Transverse colon (tissue), 4 donors: Measurements from ENCODE around the gene CCL5. TPM values are rescaled to one million over a fixed set of nuclear protein-coding genes. Genes with fewer than 3 reads are reported as not detected.

Experiments used
- DNase-seq: peaks from one replicate; pipeline ENCODE4 v3.0.0-alpha.2; 2019
- H3K27ac ChIP-seq, 4 donors: fragments of 200-600 bp; sonication (generic); 2 replicates each; pipeline ENCODE4 v1.5.1; 2016 to 2018; ENCODE audit warnings: inconsistent platforms in 4 of 4
- H3K27me3 ChIP-seq: fragments of 200-600 bp; sonication (generic); 2 replicates; pipeline ENCODE4 v1.5.1; 2017; ENCODE audit warnings: inconsistent platforms
- H3K36me3 ChIP-seq, 4 donors: fragments of 200-600 bp; sonication (generic); 2 replicates each; pipeline ENCODE4 v1.5.1; 2017 to 2019; ENCODE audit warnings: inconsistent platforms in 4 of 4
- H3K4me1 ChIP-seq, 4 donors: fragments of 200-600 bp; sonication (generic); 2 replicates each; pipeline ENCODE4 v1.5.1; 2017 to 2020; ENCODE audit warnings: inconsistent platforms in 4 of 4
- H3K4me3 ChIP-seq, 4 donors: fragments of 200-600 bp; sonication (generic); 1 replicate in 1 of 4; 2 replicates in 3 of 4; pipeline versions ENCODE4 v1.5.1 to v1.6.1; 2017 to 2019; ENCODE audit warnings: inconsistent platforms in 4 of 4
- H3K9me3 ChIP-seq, 2 donors: fragments of 200-600 bp; sonication (generic); 2 replicates each; pipeline ENCODE4 v1.5.1; 2017 to 2019; ENCODE audit warnings: inconsistent platforms in 2 of 2
- EP300 ChIP-seq: sonication (generic); formaldehyde crosslinking; IDR thresholded peaks from one replicate; pipeline ENCODE4 v1.6.1; 2017; ENCODE audit warnings: antibody characterized with exemption, low read depth
- POLR2A ChIP-seq: fragments of 450-650 bp; IDR thresholded peaks from one replicate; pipeline ENCODE4 v1.6.1; 2016; ENCODE audit warnings: antibody characterized with exemption, mild to moderate bottlenecking, moderate library complexity
- POLR2AphosphoS5 ChIP-seq, 3 donors: sonication (generic); formaldehyde crosslinking; IDR thresholded peaks; one replicate each; pipeline ENCODE4 v1.6.1; 2016; ENCODE audit warnings: antibody characterized with exemption in 3 of 3
- WGBS, 2 donors: methylation state at CpG; one replicate each; pipeline ENCODE4 v1.1.5; 2018; ENCODE audit warnings: low coverage in 1 of 2; 5-methylcytosine and 5-hydroxymethylcytosine counted together
- in situ Hi-C, 4 donors: fragments of 200-750 bp; cut with MboI; loops; one replicate each; pipeline versions ENCODE4 v1.15.0 to v1.15.1; 2017; ENCODE audit warnings: low sequenced_read_pairs in 3 of 4, low pct_ligation_motif_present in 1 of 4, low pct_unique_long_range_greater_than_20kb in 1 of 4
- intact Hi-C: fragments of 100-400 bp; cut with DNase I; formaldehyde crosslinking; loops from one replicate; pipeline ENCODE4 v1.15.1; 2023; ENCODE audit warnings: low total_unique reads
- total RNA-seq, 4 donors: library from RNA; depleted of rRNA; stranded (reverse); fragments of >200 nt; gene quantifications; one replicate each; pipeline ENCODE4 v1.1.0, GENCODE V29; 2016
- TF ChIP-seq, protein P1 (sequence below), 5 experiments: fragments of 200-600 bp in 3 of 5; fragments of 450-650 bp in 2 of 5; sonication (generic) in 3 of 5; IDR thresholded peaks; 1 replicate in 2 of 5; 2 replicates in 3 of 5; pipeline ENCODE4 v1.5.1; 2016 to 2017; ENCODE audit warnings: antibody characterized with exemption in 5 of 5, inconsistent platforms in 3 of 5, mild to moderate bottlenecking in 2 of 5, moderate library complexity in 1 of 5

The CCL5 gene
- total RNA-seq, 4 donors from 2014 or later: 1.8 to 12.8 (median 6.2) TPM

DNA sequence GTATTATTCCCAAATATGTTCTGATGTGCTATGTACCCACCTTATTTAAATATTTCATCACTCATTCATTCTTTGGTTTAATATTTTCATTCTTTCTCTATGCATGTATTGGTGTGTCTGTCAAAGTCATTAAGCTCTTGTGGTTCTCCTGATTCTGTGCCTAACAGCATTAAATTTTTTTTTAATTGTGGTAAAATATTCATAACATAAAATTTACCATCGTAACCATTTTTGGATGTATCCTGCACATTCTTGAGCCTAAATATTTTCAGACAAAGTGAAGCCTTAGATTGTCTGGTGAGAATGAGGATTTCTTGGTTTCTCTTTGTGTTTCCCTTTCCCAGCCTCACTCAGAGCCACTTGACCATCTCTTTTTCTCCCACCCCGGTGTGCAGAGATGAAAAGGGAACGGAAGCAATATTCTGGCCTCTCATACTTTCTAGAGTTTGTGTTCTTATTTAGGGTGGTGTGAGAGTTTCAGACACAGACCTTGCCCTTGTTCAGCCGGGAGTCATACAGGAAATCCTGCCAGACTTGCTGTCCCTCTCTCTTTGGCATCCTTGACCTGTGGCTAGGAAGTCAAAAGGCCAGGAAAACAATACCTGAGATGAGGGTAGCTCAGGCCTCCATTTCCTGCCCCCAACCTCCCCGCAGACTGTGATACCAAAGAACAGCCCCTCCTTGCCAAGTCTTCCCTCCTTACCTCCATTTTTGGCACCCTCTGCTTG, 4.9 kb downstream of the CCL5 start:
- H3K27me3 ChIP-seq: no peaks in the 10 kb centered on the region
- H3K4me1 ChIP-seq: no peaks in the 10 kb centered on the region
- no peak overlapping the region for H3K27ac ChIP-seq
- in situ Hi-C loops: no loop called here
- no peak for TF ChIP-seq EP300
- intact Hi-C loops: loop anchor here (2.0 kb wide), 1 partner anchor 48 kb away; no protein-coding TSS in a partner anchor
- H3K36me3 ChIP-seq: no peaks in the 10 kb centered on the region
- DNase-seq: no peak
- no peak overlapping the region for H3K4me3 ChIP-seq
- WGBS, 2 donors: 51 to 57% methylated on average over 2 to 5 of the region's 5 CpGs
- no peaks in the 10 kb centered on the region for H3K9me3 ChIP-seq

DNA sequence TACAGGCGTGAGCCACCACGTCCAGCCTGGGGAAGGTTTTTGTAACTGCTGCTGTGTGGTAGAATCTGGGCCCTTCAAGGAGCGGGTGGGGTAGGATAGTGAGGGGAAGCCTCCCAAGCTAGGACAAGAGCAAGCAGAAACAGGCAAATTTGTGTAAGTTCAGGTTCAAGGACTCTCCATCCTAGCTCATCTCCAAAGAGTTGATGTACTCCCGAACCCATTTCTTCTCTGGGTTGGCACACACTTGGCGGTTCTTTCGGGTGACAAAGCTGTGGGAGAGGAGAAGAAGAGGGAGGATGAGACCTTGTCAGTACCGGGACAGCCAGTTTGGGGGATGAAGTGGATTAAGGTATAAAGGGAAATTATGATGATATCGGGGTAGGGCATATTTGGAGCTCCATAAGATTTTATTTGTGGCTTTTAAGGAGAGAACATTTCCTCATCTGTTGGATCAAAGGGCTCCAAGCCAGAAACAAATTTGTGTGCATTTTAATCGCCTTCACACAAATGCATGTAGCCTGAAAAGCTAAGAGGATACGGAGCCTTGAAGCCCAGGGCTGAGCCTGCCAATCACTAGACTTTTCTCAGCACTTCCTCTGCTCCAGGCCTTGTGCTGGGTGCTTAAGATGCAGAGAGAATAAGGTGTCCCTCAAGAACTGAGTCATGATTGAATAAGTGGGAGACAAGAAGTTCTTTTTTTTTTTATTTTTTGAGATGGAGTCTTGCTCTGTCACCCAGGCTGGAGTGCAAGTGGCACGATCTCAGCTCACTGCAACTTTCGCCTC, 7.8 kb downstream of the CCL5 start:
- no peak for DNase-seq
- Histone ChIP-seq H3K9me3 (no peaks in the 10 kb centered on the region), H3K4me1 (no peaks in the 10 kb centered on the region), H3K27me3 (no peaks in the 10 kb centered on the region), H3K36me3 (no peaks in the 10 kb centered on the region), H3K4me3 (no peak overlapping the region), H3K27ac (no peak overlapping the region)
- WGBS, 2 donors: 93 to 94% methylated on average over 10 to 12 of the region's 12 CpGs
- in situ Hi-C loops: no loop called here
- intact Hi-C loops: no loop called here
- TF ChIP-seq, protein P1, sequence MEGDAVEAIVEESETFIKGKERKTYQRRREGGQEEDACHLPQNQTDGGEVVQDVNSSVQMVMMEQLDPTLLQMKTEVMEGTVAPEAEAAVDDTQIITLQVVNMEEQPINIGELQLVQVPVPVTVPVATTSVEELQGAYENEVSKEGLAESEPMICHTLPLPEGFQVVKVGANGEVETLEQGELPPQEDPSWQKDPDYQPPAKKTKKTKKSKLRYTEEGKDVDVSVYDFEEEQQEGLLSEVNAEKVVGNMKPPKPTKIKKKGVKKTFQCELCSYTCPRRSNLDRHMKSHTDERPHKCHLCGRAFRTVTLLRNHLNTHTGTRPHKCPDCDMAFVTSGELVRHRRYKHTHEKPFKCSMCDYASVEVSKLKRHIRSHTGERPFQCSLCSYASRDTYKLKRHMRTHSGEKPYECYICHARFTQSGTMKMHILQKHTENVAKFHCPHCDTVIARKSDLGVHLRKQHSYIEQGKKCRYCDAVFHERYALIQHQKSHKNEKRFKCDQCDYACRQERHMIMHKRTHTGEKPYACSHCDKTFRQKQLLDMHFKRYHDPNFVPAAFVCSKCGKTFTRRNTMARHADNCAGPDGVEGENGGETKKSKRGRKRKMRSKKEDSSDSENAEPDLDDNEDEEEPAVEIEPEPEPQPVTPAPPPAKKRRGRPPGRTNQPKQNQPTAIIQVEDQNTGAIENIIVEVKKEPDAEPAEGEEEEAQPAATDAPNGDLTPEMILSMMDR (IDR thresholded peaks at IDR 0.05): no peak
- no peak for TF ChIP-seq POLR2A
- no peak for TF ChIP-seq EP300
- TF ChIP-seq POLR2AphosphoS5 (IDR thresholded peaks at IDR 0.05): no peak

DNA sequence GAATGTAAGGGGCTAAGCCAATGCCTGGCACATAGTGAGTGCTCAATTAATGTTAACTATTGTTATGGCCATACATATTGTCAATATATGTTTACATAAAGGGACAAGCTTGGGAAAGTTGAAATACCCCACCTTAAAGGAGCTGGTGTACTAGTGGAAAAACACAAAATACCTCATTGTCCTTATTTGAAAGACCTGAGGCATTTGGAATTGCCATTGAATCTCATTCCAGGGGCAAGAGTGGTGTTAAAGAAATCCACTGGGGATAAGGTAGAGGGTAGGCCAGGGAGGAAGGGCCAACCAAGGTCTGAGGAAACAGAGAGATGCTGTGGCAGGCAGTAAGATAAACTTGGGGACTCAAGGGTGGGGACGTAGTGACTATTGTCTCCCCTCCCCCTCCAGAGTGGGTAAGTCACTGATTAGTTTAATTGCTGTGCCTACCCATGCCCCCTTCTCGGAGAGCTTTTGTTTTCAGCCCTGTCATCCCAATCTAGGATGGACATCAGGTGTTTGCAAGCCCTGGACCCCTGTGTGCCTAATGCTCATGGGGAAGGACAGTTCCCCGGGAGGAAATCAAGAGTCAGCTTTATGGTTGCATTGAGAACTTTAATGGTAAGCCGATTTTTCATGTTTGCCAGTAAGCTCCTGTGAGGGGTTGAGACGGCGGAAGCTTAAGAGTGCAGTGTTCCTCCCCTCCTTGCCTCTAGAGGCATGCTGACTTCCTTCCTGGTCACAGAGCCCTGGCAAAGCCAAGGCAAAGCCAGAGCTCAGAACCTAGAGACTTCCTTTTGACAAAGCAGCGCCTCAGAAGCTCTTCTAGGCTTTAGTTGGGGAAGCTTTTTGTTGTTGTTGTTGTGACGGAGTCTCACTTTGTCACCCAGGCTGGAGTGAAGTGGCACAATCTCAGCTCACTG, 9.0 kb downstream of the CCL5 start:
- no peaks in the 10 kb centered on the region for H3K27me3 ChIP-seq
- DNase-seq: no peak
- in situ Hi-C loops: no loop called here

DNA sequence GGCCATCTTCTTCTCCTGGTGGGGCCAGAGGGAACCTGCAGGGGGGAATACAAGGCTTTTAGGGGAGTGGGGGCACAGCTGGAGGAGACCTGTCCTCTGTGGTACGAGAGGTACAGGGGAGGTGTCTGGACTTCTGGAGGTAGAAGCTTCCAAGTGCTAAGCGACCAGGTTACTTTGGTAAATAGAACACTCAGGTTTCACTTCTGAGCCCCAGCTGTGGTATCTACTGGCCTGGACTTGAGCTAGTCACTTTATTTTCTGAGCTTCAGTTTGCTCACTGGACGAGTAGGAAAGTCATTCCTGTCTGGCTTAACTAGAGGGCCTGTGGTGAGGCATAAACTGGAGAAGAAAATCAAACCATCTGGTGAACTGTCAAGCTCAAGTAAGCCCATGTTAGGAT, 11.4 kb downstream of the CCL5 start, which contains the start of gene HEATR9:
Gene HEATR9 (minus strand): TSS at position 155 of the 400 bp plus-strand sequence. CDS start 149 bp downstream, at position 6.
- H3K27ac ChIP-seq: no peak within 1 kb of the TSS
- TF ChIP-seq, protein P1 (IDR thresholded peaks at IDR 0.05): no peak
- TF ChIP-seq POLR2A: no peak
- TF ChIP-seq POLR2AphosphoS5 (IDR thresholded peaks at IDR 0.05): no peak
- no peak for TF ChIP-seq EP300
- no peak within 1 kb of the TSS for H3K4me3 ChIP-seq
- no peaks in the 10 kb centered on the region for H3K9me3 ChIP-seq
- WGBS, 2 donors: 79% methylated on average over 3 of the region's 3 CpGs; no CpG with 5 or more reads in 1 of the 2 donors
- in situ Hi-C loops (no loop called here), intact Hi-C loops (no loop called here)
- H3K4me1 ChIP-seq: peaks cover 0 to 5% (median 0%) of the 10 kb centered on the region in 4 donors
- DNase-seq: no peak
- H3K27me3 ChIP-seq: no peaks in the 10 kb centered on the region
- no peaks in the 10 kb centered on the region for H3K36me3 ChIP-seq

More for the DNA sequence above, 9.0 kb downstream of the CCL5 start:
- H3K4me3 ChIP-seq: no peak overlapping the region
- TF ChIP-seq POLR2AphosphoS5 (IDR thresholded peaks at IDR 0.05) (no peak), POLR2A (no peak), EP300 (no peak)
- TF ChIP-seq, protein P1 (IDR thresholded peaks at IDR 0.05): no peak
- 81% methylated on average over 8 of the region's 8 CpGs; no CpG with 5 or more reads in 1 of the 2 donors for WGBS, 2 donors
- no peaks in the 10 kb centered on the region for H3K4me1 ChIP-seq
- no peaks in the 10 kb centered on the region for H3K36me3 ChIP-seq
- H3K27ac ChIP-seq: no peak overlapping the region
- intact Hi-C loops: no loop called here
- no peaks in the 10 kb centered on the region for H3K9me3 ChIP-seq
